ENCODE data around the gene PDE6G.

PDE6G gene

DNA sequence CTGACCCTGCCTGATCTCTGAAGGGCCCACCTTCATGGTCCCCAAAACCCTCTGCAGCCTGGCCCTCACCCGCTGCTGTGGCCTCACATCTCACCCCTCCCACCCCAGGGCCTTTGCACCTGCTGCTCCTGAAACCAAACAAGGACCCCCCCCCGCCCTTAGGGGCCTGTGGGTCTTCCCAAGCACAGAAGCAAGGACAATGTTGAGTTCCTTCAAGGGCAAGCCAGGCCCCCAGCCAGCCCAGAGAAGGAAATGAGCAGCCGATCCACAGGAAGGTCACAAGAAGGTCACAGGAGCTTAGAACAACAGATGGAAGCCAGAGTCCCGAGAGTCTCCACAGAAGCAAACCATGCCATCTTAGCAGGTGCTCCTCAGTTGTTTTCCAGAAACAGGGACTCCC lies 493 bp upstream of the PDE6G start:
- no peak for DNase-seq

DNA sequence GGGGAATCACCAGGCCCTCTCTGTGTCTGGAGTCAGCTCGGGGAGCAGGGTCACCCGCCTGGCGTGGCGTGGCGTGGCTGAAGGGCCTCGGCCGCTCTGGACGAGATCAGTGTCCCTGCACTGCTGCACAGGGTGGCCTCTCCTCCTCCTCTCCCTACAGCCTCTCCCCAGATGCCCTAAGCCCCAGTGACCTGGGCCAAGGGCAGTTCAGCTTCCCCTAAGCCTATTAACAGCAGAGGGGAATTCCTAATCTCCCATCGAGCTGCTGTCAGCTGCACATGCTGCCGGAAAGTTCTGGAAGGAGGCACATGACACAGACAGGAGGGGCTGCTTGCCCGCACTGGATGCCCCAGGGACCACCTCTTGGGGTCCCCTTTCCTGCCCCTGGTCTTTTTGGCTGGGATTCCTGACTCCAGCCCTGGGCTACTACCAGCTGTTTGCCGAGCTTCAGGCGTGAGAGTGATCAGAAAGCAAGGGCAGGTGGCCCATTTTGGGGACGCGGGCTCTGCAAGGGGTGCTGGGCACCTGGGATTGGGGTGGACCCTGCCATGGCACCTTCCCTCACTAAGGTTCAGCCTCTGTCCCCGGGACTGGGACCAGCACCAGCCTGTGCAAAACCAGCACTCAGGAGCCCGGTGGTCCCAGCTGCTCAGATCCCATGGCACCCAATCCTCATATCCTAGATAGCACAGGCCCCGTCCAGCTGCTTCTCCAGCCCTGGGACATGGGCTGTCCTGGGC lies 794 bp downstream of the PDE6G start:
- DNase-seq, result no peak

DNA sequence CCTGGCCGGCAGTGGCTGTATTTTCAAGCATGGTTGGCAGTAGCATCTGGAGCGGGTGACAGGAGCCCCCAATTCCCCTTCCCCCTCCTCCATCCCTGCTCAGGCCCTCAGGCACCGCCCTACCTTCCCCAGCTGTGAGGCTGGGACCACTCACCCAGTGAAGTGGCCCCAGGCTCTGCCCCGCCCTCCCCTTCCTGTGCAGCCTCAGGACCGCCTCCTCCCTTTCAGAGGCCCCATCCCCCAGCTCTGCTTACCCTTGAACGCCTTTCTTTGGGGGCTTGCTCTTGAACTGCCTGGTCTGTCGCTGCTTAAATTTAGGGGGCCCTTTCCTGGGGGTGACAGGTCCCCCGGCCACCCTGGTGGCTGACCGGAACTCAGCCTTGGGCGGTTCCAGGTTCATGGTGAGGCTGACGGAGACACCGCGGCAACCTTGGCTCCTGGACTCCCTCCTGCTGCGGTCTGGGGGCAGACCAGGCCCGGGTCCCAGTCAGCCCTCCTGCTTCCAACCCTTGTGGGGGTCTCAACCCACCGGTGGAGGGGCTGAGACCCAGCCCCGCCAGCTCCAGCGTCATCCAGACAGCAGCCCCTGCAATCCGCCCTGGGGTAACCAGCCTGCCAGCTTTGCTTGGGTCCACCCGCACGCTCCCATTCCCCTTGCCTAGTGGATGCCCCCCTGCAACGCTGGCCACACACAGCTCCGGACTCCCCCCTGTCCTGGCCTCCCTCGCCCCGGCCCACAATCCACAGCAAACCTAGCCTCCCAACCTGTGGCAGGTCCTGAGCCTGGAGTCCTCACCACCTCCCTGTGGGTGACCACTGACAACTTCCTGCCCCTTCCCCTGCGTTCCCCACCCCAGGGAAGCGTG lies 3.2 kb downstream of the PDE6G start:
- no peak for DNase-seq

DNA sequence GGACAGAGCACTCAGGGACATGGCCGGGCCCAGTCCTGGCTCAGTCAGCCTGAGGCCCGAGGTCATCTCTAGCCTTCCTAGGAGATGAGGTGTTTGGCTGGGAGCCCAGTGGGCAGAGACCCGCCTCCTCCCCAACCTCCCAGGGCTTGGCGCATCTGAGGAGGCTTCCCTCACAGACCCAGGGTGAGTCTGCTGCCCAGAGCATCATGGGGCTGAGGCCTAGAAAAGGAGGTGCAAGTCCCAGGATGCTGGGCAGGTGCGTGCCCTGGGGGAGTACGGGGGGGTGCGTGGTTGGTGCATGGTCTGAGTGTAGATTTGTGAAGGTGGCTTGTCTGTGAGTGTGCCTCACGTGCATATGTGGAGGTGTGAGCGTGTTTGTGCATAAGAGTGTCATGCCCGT lies 4.7 kb downstream of the PDE6G start:
- DNase-seq, result no peak

DNA sequence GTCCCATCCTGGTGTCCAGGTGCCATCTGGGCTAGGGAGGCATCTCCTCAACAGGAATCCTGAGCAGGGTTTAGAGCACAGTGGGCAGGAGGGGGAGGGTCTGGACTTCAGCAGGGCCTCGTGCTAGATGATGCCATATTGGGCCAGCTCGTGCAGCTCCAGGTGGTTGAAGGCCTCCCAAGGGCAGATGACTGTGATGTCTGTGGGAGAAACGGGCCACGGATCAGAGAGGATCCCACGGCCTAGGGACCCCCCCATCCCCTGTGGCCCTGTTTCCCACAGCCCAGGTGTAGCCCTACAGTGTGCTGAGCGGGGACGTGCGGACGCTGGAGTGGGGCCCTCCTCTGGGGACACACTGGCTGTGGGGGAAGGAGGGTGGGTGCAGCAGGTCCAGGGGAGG lies 5.4 kb downstream of the PDE6G start:
- no peak for DNase-seq

DNA sequence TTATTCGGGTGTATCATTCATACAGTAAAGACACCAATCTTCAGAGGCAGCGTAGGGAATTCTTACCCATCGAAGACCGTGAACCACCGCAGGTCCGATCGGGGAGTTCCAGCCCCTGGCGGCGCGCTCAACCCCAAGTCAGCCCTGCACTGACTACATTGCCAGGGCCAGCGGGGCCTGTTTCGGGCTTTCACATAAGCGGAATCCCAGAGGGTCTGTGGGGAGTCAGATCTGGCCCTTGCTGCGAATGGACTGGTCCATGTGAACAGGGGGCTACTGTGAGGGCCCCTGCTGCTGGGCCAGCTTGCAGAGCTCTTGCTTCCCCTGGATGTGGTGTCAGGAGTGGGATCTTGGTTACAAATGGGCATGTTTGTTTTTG lies 7.6 kb downstream of the PDE6G start:
- no peak for DNase-seq

DNA sequence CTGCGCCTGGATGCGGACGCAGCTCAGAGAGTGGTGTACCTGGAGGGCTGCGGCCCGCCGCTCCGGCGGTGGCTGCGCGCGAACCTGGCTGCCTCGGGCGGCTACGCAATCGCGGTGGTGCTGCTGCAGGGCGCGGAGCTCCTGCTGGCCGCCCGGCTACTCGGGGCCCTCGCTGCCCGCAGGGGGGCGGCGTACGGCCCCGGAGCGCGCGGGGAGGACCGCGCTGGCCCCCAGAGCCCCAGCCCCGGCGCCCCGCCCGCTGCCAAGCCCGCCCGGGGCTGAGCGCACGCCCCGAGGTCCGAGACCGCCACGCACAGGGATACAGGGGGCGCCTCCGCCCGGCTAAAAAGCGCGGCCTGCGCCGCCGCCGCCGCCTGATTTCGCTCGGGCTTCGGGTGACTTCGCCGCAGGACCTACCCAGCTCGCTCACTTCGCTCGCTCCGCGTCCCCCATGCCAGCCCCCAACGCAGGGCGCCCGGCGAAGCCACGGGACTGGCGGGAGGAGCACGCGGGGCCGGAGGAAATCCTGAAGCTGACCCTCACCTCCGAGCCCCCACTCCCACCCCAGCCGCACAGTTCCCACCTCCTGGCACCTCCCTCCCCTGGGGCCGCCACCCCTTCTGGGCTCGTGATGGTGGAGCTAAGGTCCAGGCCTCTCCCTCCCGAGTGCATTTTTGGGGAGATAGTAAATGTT lies 8.2 kb downstream of the PDE6G start:
- no peak for DNase-seq

DNA sequence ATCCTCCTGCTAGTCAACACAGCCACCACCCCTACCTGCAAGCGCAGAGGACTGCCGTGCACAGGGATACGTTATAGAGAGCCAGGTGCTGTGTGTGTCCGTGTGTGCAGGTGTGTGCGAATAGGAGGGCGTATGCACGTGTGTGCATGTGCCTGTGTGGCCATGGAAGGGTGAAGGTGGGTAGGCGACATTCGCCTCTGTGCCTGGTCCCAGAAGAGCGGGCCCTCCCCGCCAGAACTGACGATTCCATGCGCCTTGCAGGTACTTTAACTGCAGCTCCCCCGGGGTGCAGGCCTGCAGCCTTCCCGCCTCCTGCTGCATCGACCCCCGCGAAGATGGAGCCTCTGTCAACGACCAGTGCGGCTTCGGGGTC lies 8.7 kb downstream of the PDE6G start:
- no peak for DNase-seq

DNA sequence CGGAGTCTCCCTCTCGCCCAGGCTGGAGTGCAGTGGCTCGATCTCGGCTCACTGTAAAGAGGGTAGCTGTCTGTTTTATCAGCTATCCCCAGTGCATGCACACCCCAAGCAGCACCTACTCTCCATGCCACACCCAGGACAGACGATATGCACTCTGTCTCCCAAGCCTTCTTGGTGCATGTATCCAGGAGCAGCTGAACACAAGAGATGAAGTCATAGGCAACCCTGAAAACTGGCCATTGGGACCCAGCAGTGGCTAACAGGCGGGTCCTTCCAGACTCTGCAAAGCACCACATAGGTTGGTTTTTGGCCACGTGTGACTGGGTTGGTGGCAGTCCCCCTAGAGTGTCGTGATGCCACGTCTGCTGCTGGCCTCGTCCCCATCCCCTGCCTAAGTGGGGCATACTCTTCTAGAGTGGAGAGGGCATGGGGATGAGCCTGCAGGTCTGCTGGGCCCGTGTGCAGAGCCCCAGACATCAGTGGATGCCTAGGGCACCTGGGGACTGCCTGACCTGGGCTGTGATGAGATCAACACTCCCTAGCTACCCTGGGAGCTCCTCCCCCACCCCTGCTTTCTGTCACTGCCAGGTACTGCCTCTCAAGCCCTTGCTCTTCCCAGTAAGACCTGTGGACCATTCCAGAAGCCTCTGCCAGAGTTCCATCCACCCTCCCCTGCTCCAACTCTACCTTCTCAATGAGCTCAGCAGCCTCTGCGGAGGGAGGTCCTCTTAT lies 9.3 kb downstream of the PDE6G start:
- no peak for DNase-seq

DNA sequence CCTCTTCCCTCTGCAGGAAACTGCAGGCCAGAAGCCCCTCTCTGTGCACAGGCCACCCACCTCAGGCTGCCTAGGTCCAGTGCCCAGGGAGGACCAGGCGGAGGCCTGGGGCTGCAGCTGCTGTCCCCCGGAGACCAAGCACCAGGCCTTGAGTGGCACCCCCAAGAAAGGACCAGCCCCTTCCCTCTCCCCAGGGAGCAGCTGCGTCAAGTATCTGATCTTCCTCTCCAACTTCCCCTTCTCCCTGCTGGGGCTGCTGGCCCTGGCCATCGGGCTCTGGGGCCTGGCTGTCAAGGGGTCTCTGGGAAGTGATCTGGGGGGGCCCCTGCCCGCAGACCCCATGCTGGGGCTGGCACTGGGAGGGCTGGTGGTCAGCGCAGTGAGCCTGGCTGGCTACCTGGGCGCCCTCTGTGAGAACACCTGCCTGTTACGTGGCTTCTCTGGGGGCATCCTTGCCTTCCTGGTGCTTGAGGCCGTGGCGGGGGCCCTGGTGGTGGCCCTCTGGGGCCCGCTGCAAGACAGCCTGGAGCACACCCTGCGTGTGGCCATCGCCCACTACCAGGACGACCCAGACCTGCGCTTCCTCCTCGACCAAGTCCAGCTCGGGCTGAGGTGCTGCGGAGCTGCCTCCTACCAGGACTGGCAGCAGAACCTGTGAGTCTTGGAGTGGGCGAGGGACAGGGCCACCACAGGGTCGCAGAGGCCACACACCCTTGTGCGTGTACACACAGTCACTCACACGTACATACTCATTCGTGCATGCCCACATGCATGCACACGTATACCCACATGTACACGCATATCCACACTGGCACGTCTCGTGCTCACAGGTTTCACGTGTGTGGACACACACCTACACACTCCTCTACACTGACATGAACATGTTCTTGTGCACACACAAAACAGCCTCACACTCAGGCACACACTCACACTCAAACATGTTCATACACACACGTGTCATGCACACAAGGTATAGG lies 11.1 kb downstream of the PDE6G start:
- DNase-seq, result no peak

DNA sequence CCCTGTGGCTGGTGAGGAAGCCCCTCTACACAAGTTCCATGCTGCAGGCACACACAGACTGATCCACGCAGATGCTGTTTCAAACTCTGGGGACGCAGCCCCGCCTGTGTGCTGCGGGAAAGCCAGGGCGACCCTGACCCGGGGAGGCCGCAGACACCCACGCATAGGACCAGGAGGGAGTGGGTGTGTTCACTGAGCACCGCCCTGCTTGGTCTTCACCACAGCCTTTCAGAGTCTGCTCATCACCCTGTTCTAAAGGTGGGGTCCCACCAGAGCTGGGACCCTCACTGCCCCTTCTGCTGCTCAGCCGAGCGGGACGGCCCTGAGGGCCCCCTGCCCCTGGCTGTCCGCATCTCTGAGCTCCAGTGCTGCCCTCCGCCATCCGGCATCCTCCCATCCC lies 11.8 kb downstream of the PDE6G start:
- DNase-seq, result no peak

DNA sequence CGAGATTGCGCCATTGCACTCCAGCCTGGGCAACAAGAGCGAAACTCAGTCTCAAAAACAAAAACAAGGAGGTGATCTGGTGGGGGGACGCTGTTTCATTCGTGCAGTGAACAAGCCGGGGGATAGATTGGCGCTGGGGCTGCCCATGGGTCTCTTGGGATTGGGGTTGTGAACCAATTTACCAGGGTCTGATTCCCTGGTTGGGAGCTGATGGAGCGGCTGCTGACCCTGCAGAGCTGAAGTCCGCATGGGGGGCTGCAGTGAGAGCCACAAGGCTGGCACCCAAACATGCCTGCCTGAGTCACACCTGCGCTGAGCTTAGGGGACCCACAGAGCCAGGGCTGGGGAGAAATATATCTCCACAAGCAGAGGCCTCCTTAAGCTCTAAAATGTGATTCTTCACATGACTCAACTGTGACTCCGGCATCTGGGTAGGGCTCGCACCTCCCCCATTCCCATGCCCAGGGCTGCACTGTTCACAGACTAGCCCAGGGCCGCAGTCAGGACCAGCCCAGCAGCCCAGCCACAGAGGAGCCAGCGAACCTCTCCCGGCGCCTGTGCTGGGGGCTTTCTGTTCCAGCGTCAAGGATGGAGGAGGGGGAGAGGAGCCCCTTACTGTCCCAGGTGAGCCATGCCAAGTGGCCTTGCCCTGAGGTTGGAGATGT lies 14.4 kb downstream of the PDE6G start:
- no peak for DNase-seq

DNA sequence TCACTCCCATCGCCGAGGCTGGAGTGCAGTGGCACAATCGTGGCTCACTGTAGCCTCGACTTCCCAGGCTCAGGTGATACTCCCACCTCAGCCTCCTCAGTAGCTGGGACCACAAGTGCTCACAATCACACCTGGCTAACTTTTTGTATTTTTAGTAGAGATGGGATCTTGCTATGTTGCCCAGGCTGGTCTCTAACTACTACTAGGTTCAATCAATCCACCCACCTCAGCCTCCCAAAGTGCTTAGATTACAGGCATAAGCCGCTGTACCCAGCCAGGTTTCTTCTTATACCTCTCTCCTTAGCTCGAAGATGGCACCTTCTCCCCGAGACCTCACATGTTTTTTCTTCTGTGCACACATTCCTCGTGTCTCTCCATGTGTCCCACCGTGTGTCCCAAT lies 16.3 kb downstream of the PDE6G start:
- no peak for DNase-seq

DNA sequence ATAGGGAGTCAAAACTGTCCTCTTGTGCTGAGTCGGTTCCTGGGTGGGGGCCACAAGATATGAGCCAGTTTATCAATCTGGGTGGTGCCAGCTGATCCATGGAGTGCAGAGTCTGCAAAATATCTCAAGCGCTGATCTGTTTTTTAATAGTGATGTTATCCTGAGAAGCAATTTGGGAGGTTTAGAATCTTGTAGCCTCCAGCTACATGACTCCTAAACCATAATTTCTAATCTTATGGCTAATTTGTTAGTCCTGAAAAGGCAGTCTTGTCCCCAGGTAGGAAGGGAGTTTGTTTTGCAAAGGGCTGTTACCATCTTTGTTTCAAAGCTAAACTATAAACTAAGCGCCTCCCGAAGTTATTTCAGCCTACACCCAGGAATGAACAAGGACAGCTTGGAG lies 17.7 kb downstream of the PDE6G start:
- no peak for DNase-seq

DNA sequence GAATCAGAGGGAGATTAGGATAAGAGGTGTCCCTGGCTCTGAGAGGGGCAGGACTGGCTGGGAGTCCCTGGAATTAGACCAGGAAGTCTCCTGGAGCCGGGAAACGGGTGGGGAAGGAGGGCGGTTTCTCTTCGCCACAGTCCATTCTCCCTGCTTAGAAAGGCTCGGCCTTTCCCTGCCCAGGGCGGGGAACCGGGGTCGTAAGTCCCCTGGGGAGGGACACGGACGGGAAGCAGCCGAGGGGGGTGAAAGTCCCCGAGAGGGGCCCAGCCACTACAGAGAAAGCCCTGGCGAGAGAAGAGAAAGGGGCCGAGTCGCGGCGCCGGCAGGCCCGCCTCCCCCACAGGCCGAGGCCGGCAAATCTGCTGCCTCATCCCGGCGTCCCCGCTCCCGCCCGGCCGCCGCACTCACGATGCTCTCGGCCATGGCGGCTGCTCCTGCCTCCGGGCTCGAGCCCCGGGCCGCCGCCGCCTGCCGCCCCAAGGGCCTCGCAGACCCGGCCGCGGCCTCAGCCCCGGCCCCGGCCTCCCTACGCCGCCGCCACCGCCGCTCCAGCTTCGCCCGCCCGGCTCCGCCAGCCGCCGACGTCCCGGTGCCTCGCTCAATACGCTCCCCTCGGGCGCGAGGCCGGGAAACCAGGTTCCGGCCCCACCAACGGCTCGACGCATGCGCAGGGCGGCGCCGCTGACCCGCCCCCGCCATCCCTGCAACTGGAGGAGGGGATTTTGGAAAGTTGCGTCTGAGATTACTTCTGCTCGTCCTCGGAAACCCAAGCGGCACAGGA lies 19.6 kb downstream of the PDE6G start, which contains the start of the genes NPLOC4 and TSPAN10:
Gene NPLOC4 (minus strand): TSS at position 608 of the 784 bp plus-strand sequence. CDS start 182 bp downstream, at position 426.
Gene TSPAN10 (plus strand): TSS at position 692 of the 784 bp plus-strand sequence. CDS start 5,217 bp downstream, outside the sequence.
- peak; percentile 90 for DNase-seq

DNA sequence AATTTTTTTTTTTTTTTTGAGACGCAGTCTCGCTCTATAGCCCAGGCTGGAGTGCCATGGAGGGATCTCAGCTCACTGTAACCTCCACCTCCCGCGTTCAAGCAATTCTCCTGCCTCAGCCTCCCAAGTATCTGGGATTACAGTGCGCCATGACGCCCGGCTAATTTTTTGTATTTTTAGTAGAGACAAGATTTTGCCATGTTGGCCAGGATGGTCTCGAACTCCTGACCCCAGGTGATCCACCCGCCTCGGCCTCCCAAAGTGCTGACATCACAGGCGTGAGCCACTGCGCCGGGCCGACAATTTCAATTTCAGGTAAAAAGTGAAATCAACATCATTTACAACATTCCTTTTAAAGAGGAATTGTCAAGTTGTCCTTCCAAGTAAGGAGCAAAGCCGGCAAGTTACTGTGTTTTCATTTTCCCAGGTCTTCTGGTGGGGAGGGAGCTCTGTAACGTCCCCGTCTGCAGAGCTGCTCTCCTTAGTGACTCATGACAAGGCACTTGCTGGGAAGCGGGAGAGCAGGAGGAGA lies 20.3 kb downstream of the PDE6G start:
- no peak for DNase-seq

DNA sequence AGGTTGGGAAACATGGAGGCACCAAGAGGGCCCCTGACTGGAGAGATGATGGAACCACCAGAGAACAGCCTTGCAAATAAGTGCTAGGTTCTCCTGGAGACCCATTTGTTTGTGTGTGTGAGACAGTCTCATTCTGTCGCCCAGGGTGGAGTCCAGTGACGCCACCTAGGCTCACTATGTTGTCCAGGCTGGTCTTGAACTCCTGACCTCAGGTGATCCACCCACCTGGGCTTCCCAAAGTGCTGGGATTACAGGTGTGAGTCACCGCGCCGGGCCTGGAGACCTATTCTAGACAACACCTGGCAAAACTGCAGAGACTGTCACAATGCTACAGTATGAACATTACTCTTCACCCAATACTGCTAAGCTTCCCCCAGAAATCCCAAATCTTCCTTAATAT lies 20.9 kb downstream of the PDE6G start:
- no peak for DNase-seq

DNA sequence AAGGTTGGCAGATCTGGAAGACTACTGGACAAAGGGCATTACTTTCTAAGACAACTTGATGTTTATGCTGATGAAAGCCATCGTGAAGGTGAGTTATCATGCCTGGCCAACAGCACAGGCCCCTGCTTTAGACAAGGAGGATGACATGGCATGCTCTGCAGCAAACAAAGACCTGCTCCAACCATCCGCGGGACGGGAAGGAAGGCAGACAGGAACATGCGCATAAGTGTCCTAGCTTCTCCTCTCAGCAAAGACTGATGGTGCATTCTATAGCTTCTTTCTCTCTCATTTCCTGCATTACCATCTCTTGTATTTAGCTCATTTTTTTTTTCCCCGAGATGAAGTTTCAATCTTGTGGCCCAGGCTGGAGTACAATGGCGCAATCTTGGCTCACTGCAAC lies 24.9 kb downstream of the PDE6G start:
- DNase-seq, result no peak

DNA sequence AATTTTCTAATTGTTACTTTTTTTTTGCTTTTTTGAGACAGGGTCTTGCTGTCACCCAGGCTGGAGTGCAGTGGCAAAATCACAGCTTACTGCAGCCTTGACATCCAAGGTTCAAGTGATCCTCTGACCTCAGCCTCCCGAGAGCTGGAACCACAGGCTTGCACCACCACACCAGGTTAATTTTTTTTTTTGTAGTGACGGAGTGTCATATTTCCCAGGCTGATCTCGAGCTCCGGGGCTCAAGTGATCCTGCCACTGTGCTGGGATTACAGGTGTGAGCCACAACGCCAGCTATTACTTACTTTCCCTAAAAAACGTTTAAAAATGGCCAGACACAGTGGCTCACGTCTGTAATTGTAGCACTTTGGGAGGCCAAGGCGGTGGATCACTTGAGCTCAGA lies 26.1 kb downstream of the PDE6G start:
- DNase-seq, result no peak
